SU-DHL-6 (cell line): ENCODE data around the gene PJA1.

Experiments used
- H2AFZ ChIP-seq: fragments of 200-600 bp; sonication (generic); 2 replicates; pipeline ENCODE4 v1.6.1; 2014; ENCODE audit warnings: low read depth, mild to moderate bottlenecking, moderate library complexity, mixed read lengths, antibody characterized with exemption, low read length; ENCODE audit not compliant: severe bottlenecking
- H3F3A ChIP-seq: fragments of 200-600 bp; shearing (Covaris generic); 2 replicates; pipeline ENCODE4 v1.6.0; 2016; ENCODE audit warnings: antibody characterized with exemption, mild to moderate bottlenecking; ENCODE audit not compliant: insufficient read depth
- H3K27ac ChIP-seq: fragments of 200-600 bp; sonication (generic); 2 replicates; pipeline ENCODE4 v1.5.1; 2016; ENCODE audit warnings: low read depth, mild to moderate bottlenecking, low read length, moderate library complexity, mixed read lengths
- H3K27me3 ChIP-seq: fragments of 200-600 bp; sonication (generic), shearing (Covaris generic); 2 replicates; pipeline ENCODE4 v1.6.0; 2014; ENCODE audit warnings: mild to moderate bottlenecking, low read length
- H3K36me3 ChIP-seq: fragments of 200-600 bp; sonication (generic); 2 replicates; pipeline ENCODE4 v1.6.1; 2014; ENCODE audit warnings: mild to moderate bottlenecking, low read length, mixed read lengths
- H3K4me2 ChIP-seq: fragments of 300-600, 200-600 bp; shearing (Covaris generic), sonication (generic); 2 replicates; pipeline ENCODE4 v1.6.0; 2014; ENCODE audit warnings: low read length, low read depth, mild to moderate bottlenecking; ENCODE audit not compliant: poor library complexity, severe bottlenecking
- H3K4me3 ChIP-seq: fragments of 200-600 bp; sonication (generic); 2 replicates; pipeline ENCODE4 v1.5.1; 2014; ENCODE audit warnings: antibody characterized with exemption, low read length, mild to moderate bottlenecking, mixed read lengths; ENCODE audit not compliant: insufficient read depth, poor library complexity, severe bottlenecking
- H3K79me2 ChIP-seq: fragments of 200-600 bp; sonication (generic); 2 replicates; pipeline ENCODE4 v1.6.1; 2014; ENCODE audit warnings: mild to moderate bottlenecking, low read length, moderate library complexity; ENCODE audit not compliant: insufficient read depth
- H3K9ac ChIP-seq: fragments of 200-600 bp; sonication (generic); 2 replicates; pipeline ENCODE4 v1.7.0; 2014; ENCODE audit warnings: mild to moderate bottlenecking, low read length
- H3K9me2 ChIP-seq: fragments of 200-600 bp; sonication (generic); replicated peaks from 2 replicates; pipeline ENCODE4 v1.6.1; 2014; ENCODE audit warnings: low read length; ENCODE audit not compliant: insufficient read depth
- H3K9me3 ChIP-seq: fragments of 200-600 bp; sonication (generic); 2 replicates; pipeline ENCODE4 v1.6.1; 2014; ENCODE audit warnings: low read length, mixed read lengths; ENCODE audit not compliant: insufficient read depth
- H4K20me1 ChIP-seq: fragments of 200-600 bp; sonication (generic); 2 replicates; pipeline ENCODE4 v1.6.1; 2014; ENCODE audit warnings: low read depth, mild to moderate bottlenecking, antibody characterized with exemption, low read length, moderate library complexity, mixed read lengths
- CTCF ChIP-seq: fragments of 200-600 bp; sonication (generic); IDR thresholded peaks from one replicate; pipeline ENCODE4 v1.5.1; 2017; ENCODE audit warnings: antibody characterized with exemption, mild to moderate bottlenecking, low read length, moderate library complexity; ENCODE audit not compliant: insufficient read depth, poor library complexity, severe bottlenecking
- EZH2phosphoT487 ChIP-seq: fragments of 200-600 bp; sonication (generic), shearing (Covaris generic); conservative IDR thresholded peaks from 2 replicates; pipeline ENCODE4 v1.6.1; 2018; ENCODE audit warnings: mild to moderate bottlenecking, antibody characterized with exemption, low read length, moderate library complexity, mixed read lengths

PJA1 gene

DNA sequence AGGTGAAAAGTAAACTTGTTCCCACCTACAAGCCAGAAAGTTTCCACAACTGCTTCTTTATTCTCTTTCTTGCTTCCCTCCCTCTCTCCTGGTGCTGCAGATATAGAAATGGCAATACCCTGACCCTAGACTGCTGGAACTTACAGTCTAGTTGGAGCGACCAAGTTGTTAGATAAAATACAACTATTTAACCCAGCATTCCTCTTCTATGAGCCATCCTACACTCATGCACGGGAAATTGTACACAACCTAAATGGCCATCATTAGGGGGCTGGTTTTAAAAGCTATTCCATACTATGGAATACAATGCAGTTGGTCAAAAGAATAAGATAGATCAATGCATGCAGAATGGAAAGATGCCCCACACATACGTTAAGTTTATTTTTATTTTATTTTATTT, 41.1 kb downstream of the PJA1 start:
- H3K9ac ChIP-seq: no peak overlapping the region
- no peak overlapping the region for H3K4me3 ChIP-seq
- no peaks in the 10 kb centered on the region for H3K79me2 ChIP-seq
- H4K20me1 ChIP-seq: no peaks in the 10 kb centered on the region
- no peak overlapping the region for H3K27ac ChIP-seq
- no peaks in the 10 kb centered on the region for H3K9me2 ChIP-seq
- H3K4me2 ChIP-seq: no peak overlapping the region
- no peak for TF ChIP-seq EZH2phosphoT487
- no peak for TF ChIP-seq CTCF
- H3K9me3 ChIP-seq: no peaks in the 10 kb centered on the region
- no peaks in the 10 kb centered on the region for H3F3A ChIP-seq
- no peaks in the 10 kb centered on the region for H3K36me3 ChIP-seq
- no peaks in the 10 kb centered on the region for H3K27me3 ChIP-seq
- no peak overlapping the region for H2AFZ ChIP-seq

- Histone ChIP-seq H3K9me2 (no peaks in the 10 kb centered on the region), H3K27me3 (no peaks in the 10 kb centered on the region), H3K36me3 (no peaks in the 10 kb centered on the region), H3F3A (no peaks in the 10 kb centered on the region), H3K9me3 (no peaks in the 10 kb centered on the region), H4K20me1 (no peaks in the 10 kb centered on the region), H3K4me2 (no peak overlapping the region), H3K9ac (no peak overlapping the region), H3K27ac (no peak overlapping the region), H3K4me3 (no peak overlapping the region), H3K79me2 (no peaks in the 10 kb centered on the region), H2AFZ (no peak overlapping the region)
- TF ChIP-seq EZH2phosphoT487 (no peak), CTCF (no peak)
Measured at GRCh38 chrX:69123481-69123880, 41.8 kb downstream of the PJA1 start.

- Histone ChIP-seq H3K79me2 (no peaks in the 10 kb centered on the region), H3K4me2 (no peak overlapping the region), H3F3A (no peaks in the 10 kb centered on the region), H3K9ac (no peak overlapping the region), H3K27me3 (no peaks in the 10 kb centered on the region), H3K36me3 (no peaks in the 10 kb centered on the region), H3K9me3 (no peaks in the 10 kb centered on the region), H2AFZ (no peak overlapping the region), H3K4me3 (no peak overlapping the region), H4K20me1 (no peaks in the 10 kb centered on the region), H3K9me2 (no peaks in the 10 kb centered on the region), H3K27ac (no peak overlapping the region)
- TF ChIP-seq CTCF: no peak
- no peak for TF ChIP-seq EZH2phosphoT487
Measured at GRCh38 chrX:69121321-69122000, 43.8 kb downstream of the PJA1 start.
